Fibroblast of the aortic adventitia (primary cell): Measurements from ENCODE around the gene PAOX. TPM values are rescaled to one million over a fixed set of nuclear protein-coding genes. Genes with fewer than 3 reads are reported as not detected.

Experiments
- DNase-seq: peaks from one replicate; pipeline ENCODE4 v3.0.0-alpha.2; 2010; ENCODE audit warnings: low read depth
- H3K4me3 ChIP-seq: 2 replicates; pipeline ENCODE4 v1.5.1; 2011; ENCODE audit warnings: low read depth, mild to moderate bottlenecking, control low read depth, low read length, moderate library complexity
- CTCF ChIP-seq: IDR thresholded peaks from 2 replicates; pipeline ENCODE4 v1.5.1; 2011; ENCODE audit warnings: mild to moderate bottlenecking, low read length, control low read depth, inconsistent platforms; ENCODE audit not compliant: insufficient read depth
- total RNA-seq: library from RNA; depleted of rRNA; stranded (reverse); fragments of >200 nt; gene quantifications from 2 replicates; pipeline ENCODE4 v1.2.3, GENCODE V29; 2012; ENCODE audit warnings: low replicate concordance

Gene PAOX
- total RNA-seq, 1 donor: 4.9 TPM

- DNase-seq: no peak
- TF ChIP-seq CTCF: no peak
- H3K4me3 ChIP-seq: no peak overlapping the region
Observed at GRCh38 chr10:133359554-133359971, 19.5 kb upstream of the PAOX start.

- no peak for DNase-seq
- H3K4me3 ChIP-seq: no peak overlapping the region
- no peak for TF ChIP-seq CTCF
Observed at GRCh38 chr10:133359972-133360610, 19.0 kb upstream of the PAOX start.

GRCh38 chr10:133361227-133361626 lies 17.8 kb upstream of the PAOX start:
- H3K4me3 ChIP-seq: no peak overlapping the region
- no peak for DNase-seq
- no peak for TF ChIP-seq CTCF

- no peak for DNase-seq
- TF ChIP-seq CTCF: no peak
- H3K4me3 ChIP-seq: no peak overlapping the region
Observed at GRCh38 chr10:133361773-133362441, 17.2 kb upstream of the PAOX start.

- no peak for TF ChIP-seq CTCF
- DNase-seq: no peak
- H3K4me3 ChIP-seq: no peak overlapping the region
Observed at GRCh38 chr10:133362846-133363245, 16.2 kb upstream of the PAOX start.

GRCh38 chr10:133364645-133365431 lies 14.2 kb upstream of the PAOX start:
- no peak overlapping the region for H3K4me3 ChIP-seq
- TF ChIP-seq CTCF: no peak
- DNase-seq: no peak
